GM23248 (cell line): Measurements from ENCODE around the gene MXD3. TPM values are rescaled to one million over a fixed set of nuclear protein-coding genes. Genes with fewer than 3 reads are reported as not detected.

ENCODE experiments used
- DNase-seq: peaks from one replicate; pipeline ENCODE4 v3.0.0-alpha.2; 2015
- H2AFZ ChIP-seq: fragments of 200-600 bp; sonication (generic); 2 replicates; pipeline ENCODE4 v1.6.1; 2016; ENCODE audit warnings: antibody characterized with exemption
- H3F3A ChIP-seq: fragments of 200-600 bp; sonication (generic); 2 replicates; pipeline ENCODE4 v1.6.1; 2016; ENCODE audit warnings: mild to moderate bottlenecking, antibody characterized with exemption, mixed run types; ENCODE audit not compliant: insufficient read depth
- H3K27ac ChIP-seq: fragments of 200-600 bp; sonication (generic); 2 replicates; pipeline ENCODE4 v1.5.1; 2016; ENCODE audit warnings: mild to moderate bottlenecking
- H3K27me3 ChIP-seq: fragments of 200-600 bp; sonication (generic); replicated peaks from 2 replicates; pipeline ENCODE4 v1.6.1; 2016; ENCODE audit warnings: mild to moderate bottlenecking; ENCODE audit not compliant: insufficient read depth
- H3K36me3 ChIP-seq: fragments of 200-600 bp; sonication (generic); 2 replicates; pipeline ENCODE4 v1.6.1; 2016; ENCODE audit warnings: low read depth, mild to moderate bottlenecking
- H3K4me1 ChIP-seq: fragments of 200-600 bp; sonication (generic); 2 replicates; pipeline ENCODE4 v1.6.1; 2016; ENCODE audit warnings: mild to moderate bottlenecking; ENCODE audit not compliant: insufficient read depth
- H3K4me2 ChIP-seq: fragments of 200-600 bp; sonication (generic); one replicate; pipeline ENCODE4 v1.6.1; 2016; ENCODE audit warnings: mild to moderate bottlenecking; ENCODE audit not compliant: unreplicated experiment
- H3K4me3 ChIP-seq: fragments of 200-600 bp; sonication (generic); 2 replicates; pipeline ENCODE4 v1.5.1; 2016; ENCODE audit warnings: mild to moderate bottlenecking
- H3K79me2 ChIP-seq: fragments of 200-600 bp; sonication (generic); 2 replicates; pipeline ENCODE4 v1.6.1; 2016; ENCODE audit warnings: mild to moderate bottlenecking; ENCODE audit not compliant: insufficient read depth
- H3K9ac ChIP-seq: fragments of 200-600 bp; sonication (generic); 2 replicates; pipeline ENCODE4 v1.6.1; 2016; ENCODE audit warnings: mild to moderate bottlenecking
- H3K9me2 ChIP-seq: fragments of 200-600 bp; sonication (generic); 2 replicates; pipeline ENCODE4 v1.6.1; 2016; ENCODE audit warnings: mixed run types, mild to moderate bottlenecking, moderate library complexity; ENCODE audit not compliant: insufficient read depth
- H3K9me3 ChIP-seq: fragments of 200-600 bp; sonication (generic); one replicate; pipeline ENCODE4 v1.6.1; 2017; ENCODE audit warnings: low read depth
- H4K20me1 ChIP-seq: fragments of 200-600 bp; sonication (generic); 2 replicates; pipeline ENCODE4 v1.6.0; 2016; ENCODE audit not compliant: insufficient read depth
- EZH2 ChIP-seq: fragments of 200-600 bp; sonication (generic); IDR thresholded peaks from 2 replicates; pipeline ENCODE4 v1.6.1; 2018; ENCODE audit warnings: antibody characterized with exemption, mild to moderate bottlenecking; ENCODE audit not compliant: insufficient read depth, poor library complexity, severe bottlenecking
- EZH2phosphoT487 ChIP-seq: fragments of 200-600 bp; sonication (generic); IDR thresholded peaks from 2 replicates; pipeline ENCODE4 v1.6.1; 2018; ENCODE audit warnings: antibody characterized with exemption, moderate library complexity, mild to moderate bottlenecking, low read depth; ENCODE audit not compliant: insufficient read depth
- WGBS, 2 experiments: methylation state at CpG; one replicate each; pipeline ENCODE4 v1.1.6; 2015 to 2017; ENCODE audit warnings: low lambda C conversion rate in 2 of 2, low coverage in 1 of 2; ENCODE audit errors: missing lambda C conversion rate in 2 of 2; 5-methylcytosine and 5-hydroxymethylcytosine counted together
- in situ Hi-C: fragments of 300-500 bp; cut with MboI; formaldehyde crosslinking; loops from 2 replicates; pipeline ENCODE4 v1.15.0; 2020
- polyA plus RNA-seq: library from polyadenylated mRNA; unstranded; fragments of >200 nt; fragmentation: Nextera tagmentation; extraction: Ambion mirVana; gene quantifications from 2 replicates; pipeline ENCODE4 v1.2.1, GENCODE V29; 2016
- total RNA-seq: library from RNA; depleted of rRNA; stranded (reverse); fragments of >200 nt; shearing (Covaris generic); gene quantifications from 2 replicates; pipeline ENCODE4 v1.2.3, GENCODE V29; 2014

MXD3 gene
- total and polyA plus RNA-seq, 2 experiments from 2014 or later, result 6.5 to 7.8 TPM

- Histone ChIP-seq H3K27me3 (no peaks in the 10 kb centered on the region), H4K20me1 (no peaks in the 10 kb centered on the region), H3K9me2 (no peaks in the 10 kb centered on the region), H3K4me1 (peaks cover 17% of the 10 kb centered on the region), H3K79me2 (peaks cover 32% of the 10 kb centered on the region), H3K9ac (no peak overlapping the region), H3F3A (no peaks in the 10 kb centered on the region), H3K9me3 (no peaks in the 10 kb centered on the region), H3K36me3 (no peaks in the 10 kb centered on the region; the same call in 1 of the 2 replicates), H3K27ac (no peak overlapping the region), H3K4me2 (no peak overlapping the region), H2AFZ (no peak overlapping the region), H3K4me3 (no peak overlapping the region)
- WGBS, 2 experiments, result 81 to 88% methylated on average over 5 of the region's 5 CpGs
- in situ Hi-C loops, result no loop called here
- no peak for DNase-seq
- TF ChIP-seq EZH2, result no peak
- TF ChIP-seq EZH2phosphoT487, result no peak
Measured at GRCh38 chr5:177353093-177353492, 41.4 kb upstream of the MXD3 start.

GRCh38 chr5:177351392-177352329, 40.0 kb upstream of the MXD3 start, which contains the start of gene LMAN2:
Gene LMAN2, minus strand, starts transcription at chr5:177351668. Its CDS starts 21 bp downstream, at chr5:177351647.
- WGBS, 2 experiments, result 8 to 12% methylated on average over 49 to 55 of the region's 55 CpGs

DNA sequence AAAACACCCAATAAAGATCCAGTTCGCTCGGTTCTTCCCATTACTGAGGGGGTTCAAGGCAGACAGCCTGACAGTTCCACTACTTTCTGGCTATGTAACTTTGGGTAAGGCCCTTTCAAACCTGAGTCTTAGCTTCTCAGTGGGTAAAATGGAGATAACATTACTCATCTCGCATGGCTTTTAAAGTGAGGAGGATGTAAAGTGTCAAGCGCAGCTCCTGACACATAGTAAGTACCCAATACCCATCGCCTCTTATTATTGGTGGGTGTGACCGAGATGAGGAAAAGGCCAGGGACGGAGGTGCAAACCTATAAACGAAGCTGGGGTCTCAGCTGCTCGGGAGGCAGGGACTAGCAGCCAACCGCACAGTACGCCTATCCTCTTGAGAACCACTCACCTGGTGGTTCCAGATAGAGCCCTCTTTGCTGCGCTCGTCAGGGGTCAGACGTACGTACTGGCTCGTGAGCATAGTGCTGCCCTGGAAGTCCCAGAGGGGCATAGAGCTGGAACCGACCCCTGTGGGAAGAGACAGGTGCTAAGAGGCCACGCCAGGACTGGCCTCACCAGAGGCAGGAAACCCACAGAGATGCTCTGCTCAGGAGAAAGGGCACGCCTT, 39.2 kb upstream of the MXD3 start:
- no peaks in the 10 kb centered on the region; the same call in 1 of the 2 replicates for H3K36me3 ChIP-seq
- no peaks in the 10 kb centered on the region for H4K20me1 ChIP-seq
- no peaks in the 10 kb centered on the region for H3K9me3 ChIP-seq
- in situ Hi-C loops, result no loop called here
- peak overlapping the region; percentile 89 for H3K27ac ChIP-seq
- H3K9ac ChIP-seq, result peak overlapping the region; percentile 90
- peak overlapping the region; percentile 99 for H2AFZ ChIP-seq
- H3K4me3 ChIP-seq, result peak overlapping the region; percentile 86
- H3K4me1 ChIP-seq, result peaks cover 17% of the 10 kb centered on the region
- H3K9me2 ChIP-seq, result no peaks in the 10 kb centered on the region
- no peaks in the 10 kb centered on the region for H3K27me3 ChIP-seq
- peak overlapping the region; percentile 82 for H3K4me2 ChIP-seq
- no peaks in the 10 kb centered on the region for H3F3A ChIP-seq
- peak; percentile 35 for DNase-seq
- TF ChIP-seq EZH2 (no peak), EZH2phosphoT487 (no peak)
- peaks cover 54% of the 10 kb centered on the region for H3K79me2 ChIP-seq
- WGBS, 2 experiments, result 10 to 13% methylated on average over 19 of the region's 19 CpGs

More at GRCh38 chr5:177351392-177352329, 40.0 kb upstream of the MXD3 start, which contains the start of gene LMAN2:
- in situ Hi-C loops, result no loop called here
- H3K27me3 ChIP-seq, result no peaks in the 10 kb centered on the region
- peak within 1 kb of the TSS; percentile 89 for H3K27ac ChIP-seq
- peak within 1 kb of the TSS; percentile 99 for H2AFZ ChIP-seq
- TF ChIP-seq EZH2phosphoT487, result no peak
- no peak for TF ChIP-seq EZH2
- peak; percentile 98 for DNase-seq
- H3K79me2 ChIP-seq, result peaks cover 46% of the 10 kb centered on the region
- no peaks in the 10 kb centered on the region for H3F3A ChIP-seq
- H4K20me1 ChIP-seq, result no peaks in the 10 kb centered on the region
- peaks cover 17% of the 10 kb centered on the region for H3K4me1 ChIP-seq
- peak within 1 kb of the TSS; percentile 82 for H3K4me2 ChIP-seq
- H3K9ac ChIP-seq, result peak within 1 kb of the TSS; percentile 90
- peak within 1 kb of the TSS; percentile 86 for H3K4me3 ChIP-seq
- no peaks in the 10 kb centered on the region for H3K9me3 ChIP-seq
- no peaks in the 10 kb centered on the region; the same call in 1 of the 2 replicates for H3K36me3 ChIP-seq
- no peaks in the 10 kb centered on the region for H3K9me2 ChIP-seq

- Histone ChIP-seq H3K79me2 (peaks cover 65% of the 10 kb centered on the region), H3K9me3 (no peaks in the 10 kb centered on the region), H3K4me2 (peak overlapping the region; percentile 82), H3F3A (no peaks in the 10 kb centered on the region), H3K9ac (0 out of 2 replicates have a peak overlapping the region, but pooled peaks have one; percentile 90), H3K4me1 (peaks cover 17% of the 10 kb centered on the region), H2AFZ (no peak overlapping the region), H3K9me2 (no peaks in the 10 kb centered on the region), H3K27me3 (no peaks in the 10 kb centered on the region), H3K4me3 (peak overlapping the region; percentile 86), H3K36me3 (no peaks in the 10 kb centered on the region; the same call in 1 of the 2 replicates), H4K20me1 (no peaks in the 10 kb centered on the region), H3K27ac (no peak overlapping the region)
- DNase-seq, result no peak
- no peak for TF ChIP-seq EZH2
- no peak for TF ChIP-seq EZH2phosphoT487
- WGBS, 2 experiments, result 70 to 77% methylated on average over 5 of the region's 5 CpGs
- in situ Hi-C loops, result no loop called here
Measured at GRCh38 chr5:177349762-177350161, 38.1 kb upstream of the MXD3 start.
